Parathyroid adenoma (tissue), 2 donors: Measurements from ENCODE around the gene GFM1.

Source experiments
- H2AFZ ChIP-seq: fragments of 300-600 bp; sonication (generic); one replicate; pipeline ENCODE4 v1.7.0; 2017; ENCODE audit warnings: antibody characterized with exemption, mild to moderate bottlenecking
- H3K27ac ChIP-seq: fragments of 300-600 bp; sonication (generic); one replicate; pipeline ENCODE4 v1.7.0; 2017
- H3K27me3 ChIP-seq: fragments of 300-600 bp; sonication (generic); one replicate; pipeline ENCODE4 v1.7.0; 2017; ENCODE audit warnings: low read length; ENCODE audit not compliant: control insufficient read depth, insufficient read depth
- H3K36me3 ChIP-seq: fragments of 300-600 bp; sonication (generic); one replicate; pipeline ENCODE4 v1.7.0; 2017; ENCODE audit warnings: low read length; ENCODE audit not compliant: control insufficient read depth, insufficient read depth
- H3K4me1 ChIP-seq: fragments of 300-600 bp; sonication (generic); one replicate; pipeline ENCODE4 v1.7.0; 2017; ENCODE audit warnings: control low read depth
- H3K4me2 ChIP-seq: fragments of 300-600 bp; sonication (generic); one replicate; pipeline ENCODE4 v1.7.0; 2017; ENCODE audit warnings: low read length
- H3K4me3 ChIP-seq: fragments of 300-600 bp; sonication (generic); one replicate; pipeline ENCODE4 v1.7.0; 2017; ENCODE audit warnings: low read depth, low read length
- H3K79me2 ChIP-seq: fragments of 300-600 bp; sonication (generic); one replicate; pipeline ENCODE4 v1.7.0; 2017; ENCODE audit warnings: control low read depth
- H3K9ac ChIP-seq: fragments of 300-600 bp; sonication (generic); one replicate; pipeline ENCODE4 v1.7.0; 2017; ENCODE audit warnings: mild to moderate bottlenecking
- H3K9me3 ChIP-seq: fragments of 300-600 bp; sonication (generic); one replicate; pipeline ENCODE4 v1.7.0; 2017; ENCODE audit warnings: low read length; ENCODE audit not compliant: control insufficient read depth
- CTCF ChIP-seq: fragments of 300-600 bp; sonication (generic); IDR thresholded peaks from one replicate; pipeline ENCODE4 v1.7.0; 2017; ENCODE audit warnings: antibody characterized with exemption, mild to moderate bottlenecking
- donor health status: primary hyperparathyroidism.

Gene GFM1

GRCh38 chr3:158671821-158672214, 27.5 kb downstream of the GFM1 start:
- H3K27me3 ChIP-seq, result no peaks in the 10 kb centered on the region
- peak overlapping the region; percentile 65 for H3K4me2 ChIP-seq
- H3K9me3 ChIP-seq, result no peaks in the 10 kb centered on the region
- peaks cover 5% of the 10 kb centered on the region for H3K4me1 ChIP-seq
- no peaks in the 10 kb centered on the region for H3K79me2 ChIP-seq
- peak overlapping the region; percentile 89 for H2AFZ ChIP-seq
- H3K36me3 ChIP-seq, result no peaks in the 10 kb centered on the region
- no peak for TF ChIP-seq CTCF
- peak overlapping the region; percentile 62 for H3K27ac ChIP-seq
- peak overlapping the region; percentile 58 for H3K4me3 ChIP-seq
- no peak overlapping the region for H3K9ac ChIP-seq

- H2AFZ ChIP-seq, result peak within 1 kb of the TSS; percentile 89
- peak within 1 kb of the TSS; percentile 62 for H3K27ac ChIP-seq
Observed at GRCh38 chr3:158672215-158673176, 28.2 kb downstream of the GFM1 start, which contains the start of gene LXN. TSS of gene LXN (minus strand) at chr3:158672648. CDS start at chr3:158672478, 170 bp downstream.

GRCh38 chr3:158678687-158679086, 34.4 kb downstream of the GFM1 start:
- Histone ChIP-seq H3K36me3 (no peaks in the 10 kb centered on the region), H3K79me2 (no peaks in the 10 kb centered on the region), H3K27me3 (no peaks in the 10 kb centered on the region), H3K9me3 (no peaks in the 10 kb centered on the region), H3K4me2 (no peak overlapping the region), H2AFZ (no peak overlapping the region), H3K9ac (no peak overlapping the region), H3K4me3 (no peak overlapping the region), H3K27ac (no peak overlapping the region), H3K4me1 (no peaks in the 10 kb centered on the region)
- no peak for TF ChIP-seq CTCF

More at GRCh38 chr3:158672215-158673176, 28.2 kb downstream of the GFM1 start, which contains the start of gene LXN:
- no peaks in the 10 kb centered on the region for H3K9me3 ChIP-seq
- H3K4me2 ChIP-seq, result peak within 1 kb of the TSS; percentile 65
- no peaks in the 10 kb centered on the region for H3K27me3 ChIP-seq
- H3K4me3 ChIP-seq, result peak within 1 kb of the TSS; percentile 58
- no peaks in the 10 kb centered on the region for H3K79me2 ChIP-seq
- peak; percentile 79 for TF ChIP-seq CTCF
- peaks cover 5% of the 10 kb centered on the region for H3K4me1 ChIP-seq
- H3K36me3 ChIP-seq, result no peaks in the 10 kb centered on the region
- no peak within 1 kb of the TSS for H3K9ac ChIP-seq

- H3K27ac ChIP-seq, result no peak overlapping the region
- H3K4me1 ChIP-seq, result no peaks in the 10 kb centered on the region
- H3K9ac ChIP-seq, result no peak overlapping the region
- no peaks in the 10 kb centered on the region for H3K36me3 ChIP-seq
- H2AFZ ChIP-seq, result no peak overlapping the region
- no peaks in the 10 kb centered on the region for H3K27me3 ChIP-seq
- H3K9me3 ChIP-seq, result no peaks in the 10 kb centered on the region
- no peak overlapping the region for H3K4me2 ChIP-seq
- no peak overlapping the region for H3K4me3 ChIP-seq
- TF ChIP-seq CTCF, result no peak
- H3K79me2 ChIP-seq, result no peaks in the 10 kb centered on the region
Observed at GRCh38 chr3:158679547-158680000, 35.2 kb downstream of the GFM1 start.
